HEK293 (cell line): ENCODE results near the gene ICAM1.
"Not testable (repeated sequence)": the region's sequence is repeated elsewhere in the genome, so short reads cannot be mapped to it uniquely, and the experiment has no call there.

Source experiments
- CTCF ChIA-PET: fragments of 350-600 bp; formaldehyde crosslinking; extraction: SDS; loops from one replicate; lab custom pipeline; 2021; ENCODE audit warnings: antibody characterized with exemption; lab: Yijun Ruan, JAX
- POLR2A ChIA-PET: fragments of 300-600 bp; formaldehyde crosslinking; extraction: SDS; loops from one replicate; lab custom pipeline; 2020; ENCODE audit warnings: antibody characterized with exemption, inconsistent platforms; lab: Yijun Ruan, JAX
- H3K27ac ChIP-seq: fragments of 200-500 bp; sonication (Bioruptor generic); 2 replicates; pipeline ENCODE4 v1.5.1; 2014; ENCODE audit warnings: low read depth, low read length, control low read depth, inconsistent platforms; ENCODE audit errors: extremely low read depth
- H3K36me3 ChIP-seq, 2 experiments: fragments of 200-500 bp in 1 of 2; sonication (Bioruptor generic) in 1 of 2; 1 replicate in 1 of 2; 2 replicates in 1 of 2; pipeline ENCODE4 v1.5.1; 2014 to 2017; ENCODE audit warnings: inconsistent platforms in 2 of 2, low read length in 2 of 2; ENCODE audit not compliant: control insufficient read depth in 2 of 2, insufficient read depth in 1 of 2
- H3K4me1 ChIP-seq: fragments of 200-500 bp; sonication (Bioruptor generic); 2 replicates; pipeline ENCODE4 v1.5.1; 2014; ENCODE audit warnings: mild to moderate bottlenecking, low read length, inconsistent platforms; ENCODE audit not compliant: control insufficient read depth, insufficient read depth
- H3K4me3 ChIP-seq: 2 replicates; pipeline ENCODE4 v1.5.1; 2011; ENCODE audit warnings: low read depth, mild to moderate bottlenecking, control low read depth, low read length, moderate library complexity
- H3K9me3 ChIP-seq: fragments of 200-500 bp; sonication (Bioruptor generic); 2 replicates; pipeline ENCODE4 v1.5.1; 2014; ENCODE audit warnings: low read depth, low read length, inconsistent platforms; ENCODE audit not compliant: control insufficient read depth, insufficient read depth
- EGR2 ChIP-seq: fragments of 450-650 bp; formaldehyde crosslinking; IDR thresholded peaks from 2 replicates; pipeline ENCODE4 v1.5.1; 2016; ENCODE audit warnings: low read depth, missing biosample characterization, missing genetic modification characterization
- FEZF1 ChIP-seq: fragments of 450-650 bp; formaldehyde crosslinking; IDR thresholded peaks from 2 replicates; pipeline ENCODE4 v1.5.1; 2016; ENCODE audit warnings: missing biosample characterization, missing genetic modification characterization
- GLIS1 ChIP-seq: fragments of 450-650 bp; formaldehyde crosslinking; IDR thresholded peaks from 2 replicates; pipeline ENCODE4 v1.5.1; 2016; ENCODE audit warnings: missing biosample characterization, missing genetic modification characterization
- IKZF3 ChIP-seq: fragments of 450-650 bp; IDR thresholded peaks from 2 replicates; pipeline ENCODE4 v1.5.0; 2018; ENCODE audit warnings: missing biosample characterization, mild to moderate bottlenecking, missing genetic modification characterization, moderate library complexity
- KLF1 ChIP-seq: fragments of 450-650 bp; formaldehyde crosslinking; IDR thresholded peaks from 2 replicates; pipeline ENCODE4 v1.5.1; 2016; ENCODE audit warnings: missing biosample characterization, missing genetic modification characterization
- PRDM1 ChIP-seq: fragments of 450-650 bp; formaldehyde crosslinking; IDR thresholded peaks from 2 replicates; pipeline ENCODE4; 2016; ENCODE audit warnings: missing biosample characterization, missing genetic modification characterization
- SETDB1 ChIP-seq: IDR thresholded peaks from one replicate; pipeline ENCODE4 v1.6.1; 2017; ENCODE audit warnings: mild to moderate bottlenecking, low read length, moderate library complexity, mixed read lengths; ENCODE audit not compliant: insufficient read length
- SP2 ChIP-seq: fragments of 450-650 bp; formaldehyde crosslinking; IDR thresholded peaks from 2 replicates; pipeline ENCODE4 v1.5.1; 2016; ENCODE audit warnings: missing biosample characterization, missing genetic modification characterization
- SP3 ChIP-seq: fragments of 450-650 bp; formaldehyde crosslinking; IDR thresholded peaks from 2 replicates; pipeline ENCODE4 v1.5.1; 2016; ENCODE audit warnings: missing biosample characterization, missing genetic modification characterization
- ZBTB20 ChIP-seq: fragments of 450-650 bp; formaldehyde crosslinking; IDR thresholded peaks from 2 replicates; pipeline ENCODE4 v1.5.1; 2016; ENCODE audit warnings: missing biosample characterization, missing genetic modification characterization
- ZEB2 ChIP-seq: fragments of 450-650 bp; formaldehyde crosslinking; IDR thresholded peaks from 2 replicates; pipeline ENCODE4 v1.5.1; 2016; ENCODE audit warnings: missing biosample characterization, missing genetic modification characterization
- ZFP41 ChIP-seq: fragments of 450-650 bp; formaldehyde crosslinking; IDR thresholded peaks from 2 replicates; pipeline ENCODE4 v1.5.1; 2016; ENCODE audit warnings: missing biosample characterization, missing genetic modification characterization, borderline replicate concordance
- ZFP69B ChIP-seq: fragments of 450-650 bp; formaldehyde crosslinking; IDR thresholded peaks from 2 replicates; pipeline ENCODE4 v1.5.1; 2016; ENCODE audit warnings: missing biosample characterization, missing genetic modification characterization
- ZIC2 ChIP-seq: fragments of 450-650 bp; formaldehyde crosslinking; IDR thresholded peaks from 2 replicates; pipeline ENCODE4 v1.5.1; 2016; ENCODE audit warnings: missing biosample characterization, missing genetic modification characterization
- ZNF10 ChIP-seq: fragments of 450-650 bp; formaldehyde crosslinking; IDR thresholded peaks from 2 replicates; pipeline ENCODE4 v1.5.1; 2017; ENCODE audit warnings: missing biosample characterization, missing genetic modification characterization
- ZNF114 ChIP-seq: fragments of 450-650 bp; formaldehyde crosslinking; IDR thresholded peaks from 2 replicates; pipeline ENCODE4 v1.5.0; 2017; ENCODE audit warnings: missing biosample characterization, missing genetic modification characterization
- ZNF132 ChIP-seq: fragments of 450-650 bp; formaldehyde crosslinking; IDR thresholded peaks from 2 replicates; pipeline ENCODE4 v1.5.1; 2017; ENCODE audit warnings: missing biosample characterization, missing genetic modification characterization, borderline replicate concordance
- ZNF146 ChIP-seq: fragments of 450-650 bp; formaldehyde crosslinking; IDR thresholded peaks from 2 replicates; pipeline ENCODE4 v1.5.1; 2016; ENCODE audit warnings: missing biosample characterization, missing genetic modification characterization
- ZNF202 ChIP-seq: fragments of 450-650 bp; formaldehyde crosslinking; IDR thresholded peaks from 2 replicates; pipeline ENCODE4 v1.5.1; 2016; ENCODE audit warnings: missing biosample characterization, missing genetic modification characterization, borderline replicate concordance
- ZNF211 ChIP-seq: fragments of 450-650 bp; formaldehyde crosslinking; IDR thresholded peaks from 2 replicates; pipeline ENCODE4 v1.5.1; 2016; ENCODE audit warnings: low read depth, missing biosample characterization, missing genetic modification characterization
- ZNF24 ChIP-seq: fragments of 450-650 bp; formaldehyde crosslinking; IDR thresholded peaks from 2 replicates; pipeline ENCODE4 v1.5.1; 2016; ENCODE audit warnings: missing biosample characterization, missing genetic modification characterization
- ZNF335 ChIP-seq: fragments of 450-650 bp; formaldehyde crosslinking; conservative IDR thresholded peaks from 2 replicates; pipeline ENCODE4 v1.5.1; 2016; ENCODE audit warnings: missing biosample characterization, missing genetic modification characterization
- ZNF341 ChIP-seq: fragments of 450-650 bp; formaldehyde crosslinking; IDR thresholded peaks from 2 replicates; pipeline ENCODE4; 2016; ENCODE audit warnings: low read depth, missing biosample characterization, missing genetic modification characterization
- ZNF37A ChIP-seq: fragments of 450-650 bp; IDR thresholded peaks from 2 replicates; pipeline ENCODE4 v1.5.1; 2018; ENCODE audit warnings: missing biosample characterization, missing genetic modification characterization
- ZNF423 ChIP-seq: fragments of 450-650 bp; formaldehyde crosslinking; IDR thresholded peaks from 2 replicates; pipeline ENCODE4 v1.5.1; 2016; ENCODE audit warnings: missing biosample characterization, missing genetic modification characterization
- ZNF473 ChIP-seq: fragments of 450-650 bp; formaldehyde crosslinking; IDR thresholded peaks from 2 replicates; pipeline ENCODE4 v1.5.1; 2017; ENCODE audit warnings: missing biosample characterization, missing genetic modification characterization
- ZNF544 ChIP-seq: fragments of 450-650 bp; formaldehyde crosslinking; IDR thresholded peaks from 2 replicates; pipeline ENCODE4 v1.5.0; 2017; ENCODE audit warnings: missing biosample characterization, missing genetic modification characterization
- ZNF600 ChIP-seq: fragments of 450-650 bp; formaldehyde crosslinking; IDR thresholded peaks from 2 replicates; pipeline ENCODE4 v1.5.1; 2016; ENCODE audit warnings: missing biosample characterization, missing genetic modification characterization
- ZNF621 ChIP-seq: fragments of 450-650 bp; formaldehyde crosslinking; IDR thresholded peaks from 2 replicates; pipeline ENCODE4 v1.5.1; 2017; ENCODE audit warnings: missing biosample characterization, missing genetic modification characterization
- ZNF629 ChIP-seq: fragments of 450-650 bp; formaldehyde crosslinking; IDR thresholded peaks from 2 replicates; pipeline ENCODE4 v1.5.1; 2017; ENCODE audit warnings: missing biosample characterization, missing genetic modification characterization
- ZNF768 ChIP-seq: fragments of 450-650 bp; formaldehyde crosslinking; IDR thresholded peaks from 2 replicates; pipeline ENCODE4 v1.5.1; 2018; ENCODE audit warnings: missing biosample characterization, mild to moderate bottlenecking, missing genetic modification characterization
- TF ChIP-seq, protein P1 (sequence below): fragments of 450-650 bp; formaldehyde crosslinking; IDR thresholded peaks from 2 replicates; pipeline ENCODE4 v1.5.1; 2016; ENCODE audit warnings: missing biosample characterization, missing genetic modification characterization
- TF ChIP-seq, protein P2 (sequence below): fragments of 450-650 bp; IDR thresholded peaks from 2 replicates; pipeline ENCODE4 v1.5.1; 2018; ENCODE audit warnings: missing biosample characterization, missing genetic modification characterization

Gene ICAM1

DNA sequence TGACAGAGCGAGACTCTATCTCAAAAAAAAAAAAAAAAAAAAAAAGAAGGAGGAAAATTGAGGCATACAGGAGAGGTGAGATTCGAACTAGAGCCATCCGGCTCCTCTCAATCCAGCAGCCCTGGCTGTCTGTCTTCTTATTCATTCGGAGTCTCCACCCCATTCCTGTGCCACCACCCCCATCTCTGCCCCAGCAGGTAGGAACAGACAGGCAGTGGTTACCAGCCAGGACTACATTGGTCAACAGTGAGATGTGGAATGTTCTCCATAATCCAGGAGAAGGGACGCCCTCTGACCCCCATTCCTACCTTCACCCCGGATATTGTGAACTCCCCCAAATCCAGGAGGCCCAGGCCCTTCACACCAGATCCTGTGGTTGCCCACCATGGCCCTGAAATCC is 33.2 kb upstream of the ICAM1 start (continued):
- no peak for TF ChIP-seq ZNF211 (tag by site-specific recombination)
- no peak for TF ChIP-seq ZNF341
- TF ChIP-seq GLIS1 (tag by site-specific recombination): no peak
- no peak for TF ChIP-seq ZIC2 (tag by site-specific recombination)

DNA sequence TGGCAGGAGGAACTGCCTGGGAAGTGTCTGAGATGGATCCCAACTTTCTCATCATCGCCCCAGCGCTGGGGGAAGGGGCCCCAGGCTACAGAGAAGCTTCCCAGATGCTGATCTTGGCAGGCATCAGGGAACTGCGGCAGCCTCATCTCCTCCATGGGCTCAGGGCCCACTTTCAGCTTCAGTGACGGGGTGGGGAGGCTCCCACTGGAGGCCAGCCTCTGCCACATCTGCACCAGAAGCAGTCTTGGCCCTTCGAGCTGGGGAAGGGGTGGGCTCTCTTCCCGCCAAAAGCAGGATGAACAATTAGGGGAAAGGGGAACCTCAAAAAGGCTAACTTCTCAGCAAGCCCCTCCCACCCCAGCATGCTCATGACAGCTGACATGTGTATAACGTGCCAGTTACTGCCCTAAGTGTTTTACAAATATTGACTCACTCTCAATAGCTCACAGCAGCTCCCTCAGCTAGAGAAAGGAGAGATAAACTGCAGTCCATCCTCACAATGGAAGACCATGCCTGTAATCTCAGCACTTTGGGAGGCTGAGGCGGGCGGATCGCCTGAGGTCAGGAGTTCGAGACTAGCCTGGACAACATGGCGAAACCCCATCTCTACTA is 32.6 kb upstream of the ICAM1 start:
- TF ChIP-seq FEZF1 (tag by site-specific recombination): peak; percentile 95
- TF ChIP-seq ZEB2 (tag by site-specific recombination): peak; percentile 57; the same call in 1 of the 2 replicates
- TF ChIP-seq ZFP41 (tag by site-specific recombination): no peak
- no peak for TF ChIP-seq ZNF423 (tag by site-specific recombination)
- no peak for TF ChIP-seq GLIS1 (tag by site-specific recombination)
- peak; percentile 23; the same call in 1 of the 2 replicates for TF ChIP-seq ZNF335
- no peak for TF ChIP-seq ZNF114 (tag by site-specific recombination)
- no peak for TF ChIP-seq SETDB1
- TF ChIP-seq, protein P1, sequence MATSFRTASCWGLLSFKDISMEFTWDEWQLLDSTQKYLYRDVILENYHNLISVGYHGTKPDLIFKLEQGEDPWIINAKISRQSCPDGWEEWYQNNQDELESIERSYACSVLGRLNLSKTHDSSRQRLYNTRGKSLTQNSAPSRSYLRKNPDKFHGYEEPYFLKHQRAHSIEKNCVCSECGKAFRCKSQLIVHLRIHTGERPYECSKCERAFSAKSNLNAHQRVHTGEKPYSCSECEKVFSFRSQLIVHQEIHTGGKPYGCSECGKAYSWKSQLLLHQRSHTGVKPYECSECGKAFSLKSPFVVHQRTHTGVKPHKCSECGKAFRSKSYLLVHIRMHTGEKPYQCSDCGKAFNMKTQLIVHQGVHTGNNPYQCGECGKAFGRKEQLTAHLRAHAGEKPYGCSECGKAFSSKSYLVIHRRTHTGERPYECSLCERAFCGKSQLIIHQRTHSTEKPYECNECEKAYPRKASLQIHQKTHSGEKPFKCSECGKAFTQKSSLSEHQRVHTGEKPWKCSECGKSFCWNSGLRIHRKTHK (tag by site-specific recombination): no peak
- TF ChIP-seq ZBTB20 (tag by site-specific recombination): peak; percentile 32; the same call in 1 of the 2 replicates
- TF ChIP-seq ZNF621: no peak
- no peak for TF ChIP-seq KLF1 (tag by site-specific recombination)
- peak; percentile 37; the same call in 1 of the 2 replicates for TF ChIP-seq ZNF629
- no peak; the same call in 1 of the 2 replicates for TF ChIP-seq SP2
- no peak for TF ChIP-seq ZNF544
- 0 out of 2 replicates have a peak, but pooled peaks have one; percentile 11 for TF ChIP-seq ZNF600
- no peak for TF ChIP-seq ZNF132 (tag by site-specific recombination)
- no peak for TF ChIP-seq ZNF10
- no peak for TF ChIP-seq ZNF37A
- TF ChIP-seq, protein P2, sequence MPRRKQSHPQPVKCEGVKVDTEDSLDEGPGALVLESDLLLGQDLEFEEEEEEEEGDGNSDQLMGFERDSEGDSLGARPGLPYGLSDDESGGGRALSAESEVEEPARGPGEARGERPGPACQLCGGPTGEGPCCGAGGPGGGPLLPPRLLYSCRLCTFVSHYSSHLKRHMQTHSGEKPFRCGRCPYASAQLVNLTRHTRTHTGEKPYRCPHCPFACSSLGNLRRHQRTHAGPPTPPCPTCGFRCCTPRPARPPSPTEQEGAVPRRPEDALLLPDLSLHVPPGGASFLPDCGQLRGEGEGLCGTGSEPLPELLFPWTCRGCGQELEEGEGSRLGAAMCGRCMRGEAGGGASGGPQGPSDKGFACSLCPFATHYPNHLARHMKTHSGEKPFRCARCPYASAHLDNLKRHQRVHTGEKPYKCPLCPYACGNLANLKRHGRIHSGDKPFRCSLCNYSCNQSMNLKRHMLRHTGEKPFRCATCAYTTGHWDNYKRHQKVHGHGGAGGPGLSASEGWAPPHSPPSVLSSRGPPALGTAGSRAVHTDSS (tag by site-specific recombination): no peak
- TF ChIP-seq ZFP69B (tag by site-specific recombination): peak; percentile 52; the same call in 1 of the 2 replicates
- TF ChIP-seq ZNF202 (tag by site-specific recombination): no peak
- no peak for TF ChIP-seq ZNF473 (tag by site-specific recombination)
- no peak for TF ChIP-seq EGR2
- no peak for TF ChIP-seq SP3 (tag by site-specific recombination)
- TF ChIP-seq ZNF768: no peak
- peak; percentile 23; the same call in 1 of the 2 replicates for TF ChIP-seq ZNF146 (tag by site-specific recombination)
- no peak for TF ChIP-seq PRDM1 (tag by site-specific recombination)
- no peak for TF ChIP-seq IKZF3 (tag by site-specific recombination)
- TF ChIP-seq ZNF24 (tag by site-specific recombination): peak; percentile 66; the same call in 1 of the 2 replicates
- ChIA-PET CTCF (interaction anchor here (0.7 to 1.2 kb wide), 3 partner anchors 10 to 364 kb away, joined by 3 to 4 read pairs (median 3); no protein-coding TSS in a partner anchor), POLR2A (interaction anchor here (0.5 kb wide), 1 partner anchor 197 kb away, joined by 3 read pairs; no protein-coding TSS in a partner anchor)
- Histone ChIP-seq H3K4me1 (no peaks in the 10 kb centered on the region), H3K9me3 (no peaks in the 10 kb centered on the region), H3K36me3 (no peaks in the 10 kb centered on the region), H3K27ac (no peak overlapping the region), H3K4me3 (no peak overlapping the region)

DNA sequence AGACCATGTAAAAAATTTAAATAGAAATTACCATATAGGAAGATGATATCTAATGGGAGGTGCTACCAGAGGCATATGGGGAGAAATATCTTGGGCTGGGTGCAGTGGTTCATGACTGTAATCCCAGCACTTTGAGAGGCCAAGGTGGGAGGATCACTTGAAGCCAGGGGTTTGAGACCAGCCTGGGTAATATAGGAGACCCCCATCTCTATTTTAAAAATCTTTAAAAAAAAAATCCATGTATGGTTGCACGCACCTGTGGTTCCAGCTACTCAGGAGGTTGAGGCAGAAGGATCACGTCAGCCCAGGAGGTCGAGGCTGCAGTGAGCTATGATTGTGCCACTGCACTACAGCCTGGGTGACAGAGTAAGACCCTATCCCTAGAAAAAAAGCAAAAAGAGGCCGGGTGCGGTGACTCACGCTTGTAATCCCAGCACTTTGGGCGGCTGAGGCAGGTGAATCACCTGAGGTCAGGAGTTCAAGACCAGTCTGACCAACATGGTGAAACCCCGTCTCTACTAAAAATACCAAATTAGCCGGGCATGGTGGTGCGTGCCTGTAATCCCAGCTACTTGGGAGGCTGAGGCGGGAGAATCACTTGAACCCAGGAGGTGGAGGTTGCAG is 29.0 kb upstream of the ICAM1 start:
- H3K27ac ChIP-seq, POLR2A ChIA-PET, H3K4me3 ChIP-seq, H3K9me3 ChIP-seq, H3K36me3 ChIP-seq, H3K4me1 ChIP-seq: not testable (repeated sequence)
- CTCF ChIA-PET: interaction anchor here (0.6 kb wide), 1 partner anchor 84 kb away, joined by 3 read pairs; no protein-coding TSS in a partner anchor
